Dorsolateral prefrontal cortex (tissue), 118 donors: ENCODE data around the gene GSG1L. TPM values are rescaled to one million over a fixed set of nuclear protein-coding genes. Genes with fewer than 3 reads are reported as not detected.

ENCODE experiments used
- total RNA-seq, 120 experiments: library from RNA; stranded (reverse); gene quantifications; one replicate each; pipeline versions ENCODE4 v1.2.3 to v1.2.4, GENCODE V29; 2022

Gene GSG1L
- total RNA-seq, 120 experiments from 2014 or later, result 5.3 to 19.0 (median 11.5) TPM

Other genes with a start within 250 kb of the GSG1L start
- 100 to 1,000 TPM; 111 to 213 (median 156) TPM for gene XPO6, start 148.3 kb upstream of the GSG1L start, total RNA-seq
- gene SBK1, start 228.8 kb upstream of the GSG1L start, total RNA-seq, result 10 to 100 TPM in 119 of 120 experiments, 1 to 10 TPM in 1; 7.4 to 32.7 (median 21.4) TPM